Osteoblast (primary cell): ENCODE measurements around the gene CDKN2C. TPM values are rescaled to one million over a fixed set of nuclear protein-coding genes. Genes with fewer than 3 reads are reported as not detected.
A peak's percentile ranks its signal among the peaks of the same experiment; 100 is the strongest.

ENCODE experiments used
- DNase-seq: peaks from one replicate; pipeline ENCODE4 v3.0.0; 2011; ENCODE audit warnings: low spot score, mixed read lengths; ENCODE audit not compliant: insufficient read length; ENCODE audit errors: missing footprints
- H2AFZ ChIP-seq: 2 replicates; pipeline ENCODE4 v1.6.0; 2011; ENCODE audit warnings: mild to moderate bottlenecking, low read length
- H3K27ac ChIP-seq: 2 replicates; pipeline ENCODE4 v1.5.1; 2011; ENCODE audit warnings: mild to moderate bottlenecking, low read depth, low read length, moderate library complexity
- H3K27me3 ChIP-seq: 2 replicates; pipeline ENCODE4 v1.6.0; 2012; ENCODE audit warnings: mild to moderate bottlenecking, control low read depth, inconsistent platforms, low read length, moderate library complexity; ENCODE audit not compliant: insufficient read depth
- H3K36me3 ChIP-seq: 2 replicates; pipeline ENCODE4 v1.5.1; 2011; ENCODE audit warnings: mild to moderate bottlenecking, low read length, control low read depth, moderate library complexity; ENCODE audit not compliant: insufficient read depth
- H3K4me1 ChIP-seq: 2 replicates; pipeline ENCODE4 v1.5.1; 2011; ENCODE audit warnings: mild to moderate bottlenecking, low read length, control low read depth, moderate library complexity; ENCODE audit not compliant: insufficient read depth
- H3K4me2 ChIP-seq: 2 replicates; pipeline ENCODE4 v1.6.0; 2011; ENCODE audit warnings: mild to moderate bottlenecking, low read length; ENCODE audit not compliant: insufficient read depth
- H3K4me3 ChIP-seq: fragments of 200-600 bp; sonication (generic); 3 replicates; pipeline ENCODE4 v1.5.1; 2012; ENCODE audit warnings: mild to moderate bottlenecking, low read length, inconsistent platforms; ENCODE audit not compliant: insufficient read depth
- H3K79me2 ChIP-seq: 2 replicates; pipeline ENCODE4 v1.6.0; 2012; ENCODE audit warnings: mild to moderate bottlenecking, low read length, control low read depth, inconsistent platforms; ENCODE audit not compliant: insufficient read depth
- H3K9me3 ChIP-seq: 2 replicates; pipeline ENCODE4 v1.5.1; 2011; ENCODE audit warnings: low read depth, low read length, control low read depth
- H4K20me1 ChIP-seq: 2 replicates; pipeline ENCODE4 v1.6.0; 2012; ENCODE audit warnings: mild to moderate bottlenecking, low read length, control low read depth; ENCODE audit not compliant: insufficient read depth
- total RNA-seq: library from RNA; depleted of rRNA; stranded (reverse); fragments of >200 nt; gene quantifications from 2 replicates; pipeline ENCODE4 v1.2.3, GENCODE V29; 2012
- TF ChIP-seq, protein P1 (sequence below): IDR thresholded peaks from 2 replicates; pipeline ENCODE4 v1.5.1; 2011; ENCODE audit warnings: mild to moderate bottlenecking, low read depth, low read length, moderate library complexity; ENCODE audit errors: extremely low read depth

CDKN2C gene
- total RNA-seq, 1 donor = 34.4 TPM

DNA sequence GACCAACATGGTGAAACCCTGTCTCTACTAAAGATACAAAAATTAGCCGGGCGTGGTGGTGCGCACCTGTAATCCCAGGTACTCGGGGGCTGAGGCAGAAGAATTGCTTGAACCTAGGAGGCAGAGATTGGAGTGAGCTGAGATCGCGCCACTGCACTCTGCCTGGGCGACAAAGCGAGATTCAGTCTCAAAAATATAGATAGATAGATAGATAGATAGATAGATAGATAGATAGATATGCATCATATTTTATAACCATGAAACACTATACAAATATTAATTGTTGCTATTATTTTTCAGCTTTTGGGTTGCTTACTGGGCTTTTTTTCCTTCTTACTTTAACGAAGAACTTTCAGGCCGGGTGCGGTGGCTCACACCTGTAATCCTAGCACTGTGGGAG is 5.2 kb upstream of the CDKN2C start:
- Histone ChIP-seq H3K9me3 (no peaks in the 10 kb centered on the region), H3K4me2 (no peak overlapping the region), H4K20me1 (no peaks in the 10 kb centered on the region), H3K79me2 (peaks cover 18% of the 10 kb centered on the region), H3K27me3 (no peaks in the 10 kb centered on the region), H3K27ac (no peak overlapping the region), H3K4me3 (no peak overlapping the region), H3K36me3 (no peaks in the 10 kb centered on the region), H3K4me1 (no peaks in the 10 kb centered on the region), H2AFZ (no peak overlapping the region)
- DNase-seq = no peak
- TF ChIP-seq, protein P1, sequence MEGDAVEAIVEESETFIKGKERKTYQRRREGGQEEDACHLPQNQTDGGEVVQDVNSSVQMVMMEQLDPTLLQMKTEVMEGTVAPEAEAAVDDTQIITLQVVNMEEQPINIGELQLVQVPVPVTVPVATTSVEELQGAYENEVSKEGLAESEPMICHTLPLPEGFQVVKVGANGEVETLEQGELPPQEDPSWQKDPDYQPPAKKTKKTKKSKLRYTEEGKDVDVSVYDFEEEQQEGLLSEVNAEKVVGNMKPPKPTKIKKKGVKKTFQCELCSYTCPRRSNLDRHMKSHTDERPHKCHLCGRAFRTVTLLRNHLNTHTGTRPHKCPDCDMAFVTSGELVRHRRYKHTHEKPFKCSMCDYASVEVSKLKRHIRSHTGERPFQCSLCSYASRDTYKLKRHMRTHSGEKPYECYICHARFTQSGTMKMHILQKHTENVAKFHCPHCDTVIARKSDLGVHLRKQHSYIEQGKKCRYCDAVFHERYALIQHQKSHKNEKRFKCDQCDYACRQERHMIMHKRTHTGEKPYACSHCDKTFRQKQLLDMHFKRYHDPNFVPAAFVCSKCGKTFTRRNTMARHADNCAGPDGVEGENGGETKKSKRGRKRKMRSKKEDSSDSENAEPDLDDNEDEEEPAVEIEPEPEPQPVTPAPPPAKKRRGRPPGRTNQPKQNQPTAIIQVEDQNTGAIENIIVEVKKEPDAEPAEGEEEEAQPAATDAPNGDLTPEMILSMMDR = no peak

- Histone ChIP-seq H3K36me3 (no peaks in the 10 kb centered on the region), H3K27ac (peak overlapping the region; percentile 98), H4K20me1 (no peaks in the 10 kb centered on the region), H2AFZ (peak overlapping the region; percentile 94), H3K9me3 (no peaks in the 10 kb centered on the region), H3K4me3 (peak overlapping the region; percentile 97), H3K79me2 (peaks cover 33% of the 10 kb centered on the region), H3K4me2 (peak overlapping the region; percentile 99), H3K4me1 (no peaks in the 10 kb centered on the region), H3K27me3 (no peaks in the 10 kb centered on the region)
- TF ChIP-seq, protein P1 = no peak
- DNase-seq = no peak
Measured at GRCh38 chr1:50966991-50967390, 3.1 kb upstream of the CDKN2C start.

DNA sequence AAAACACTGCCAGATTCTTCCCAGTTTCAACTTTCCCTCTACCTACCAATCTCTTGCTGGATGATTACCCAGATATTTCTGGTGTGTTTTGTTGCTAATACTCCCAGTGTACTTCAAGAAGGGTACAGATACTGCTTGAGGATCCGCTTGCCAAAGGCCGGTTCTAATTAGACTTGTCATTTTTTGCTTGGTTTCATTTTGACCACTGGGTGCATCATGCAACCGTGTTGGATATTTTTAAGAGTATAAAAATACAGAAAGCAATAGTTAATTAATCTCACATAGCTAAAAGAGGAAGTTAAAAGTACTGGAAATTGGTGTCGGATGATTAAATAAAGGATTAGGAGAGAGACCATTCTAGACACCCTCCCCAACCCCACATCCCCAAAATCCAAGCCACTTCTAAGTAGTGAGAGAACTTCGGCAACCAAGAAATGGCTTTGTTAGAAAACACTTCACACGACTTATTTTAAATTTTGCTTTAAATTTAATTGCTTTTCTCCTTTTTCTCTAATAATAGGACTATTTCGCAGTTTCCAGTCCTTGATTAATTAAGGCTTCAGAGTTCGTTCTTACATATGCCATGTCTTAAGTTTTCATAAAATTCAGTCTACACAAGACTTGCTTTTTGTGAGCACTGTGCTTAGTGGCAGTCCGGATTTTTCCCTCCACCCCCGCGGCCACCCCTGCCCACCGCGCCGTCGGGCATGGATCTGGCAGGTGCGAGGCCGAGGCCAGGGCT is 2.5 kb upstream of the CDKN2C start:
- H2AFZ ChIP-seq = peak overlapping the region; percentile 94
- H4K20me1 ChIP-seq = no peaks in the 10 kb centered on the region
- H3K9me3 ChIP-seq = no peaks in the 10 kb centered on the region
- peaks cover under 1% of the 10 kb centered on the region for H3K4me1 ChIP-seq
- H3K4me3 ChIP-seq = peak overlapping the region; percentile 97
- no peak for DNase-seq
- peak overlapping the region; percentile 98 for H3K27ac ChIP-seq
- H3K36me3 ChIP-seq = no peaks in the 10 kb centered on the region
- peak overlapping the region; percentile 99 for H3K4me2 ChIP-seq
- TF ChIP-seq, protein P1 = no peak
- H3K79me2 ChIP-seq = peaks cover 39% of the 10 kb centered on the region
- H3K27me3 ChIP-seq = no peaks in the 10 kb centered on the region

DNA sequence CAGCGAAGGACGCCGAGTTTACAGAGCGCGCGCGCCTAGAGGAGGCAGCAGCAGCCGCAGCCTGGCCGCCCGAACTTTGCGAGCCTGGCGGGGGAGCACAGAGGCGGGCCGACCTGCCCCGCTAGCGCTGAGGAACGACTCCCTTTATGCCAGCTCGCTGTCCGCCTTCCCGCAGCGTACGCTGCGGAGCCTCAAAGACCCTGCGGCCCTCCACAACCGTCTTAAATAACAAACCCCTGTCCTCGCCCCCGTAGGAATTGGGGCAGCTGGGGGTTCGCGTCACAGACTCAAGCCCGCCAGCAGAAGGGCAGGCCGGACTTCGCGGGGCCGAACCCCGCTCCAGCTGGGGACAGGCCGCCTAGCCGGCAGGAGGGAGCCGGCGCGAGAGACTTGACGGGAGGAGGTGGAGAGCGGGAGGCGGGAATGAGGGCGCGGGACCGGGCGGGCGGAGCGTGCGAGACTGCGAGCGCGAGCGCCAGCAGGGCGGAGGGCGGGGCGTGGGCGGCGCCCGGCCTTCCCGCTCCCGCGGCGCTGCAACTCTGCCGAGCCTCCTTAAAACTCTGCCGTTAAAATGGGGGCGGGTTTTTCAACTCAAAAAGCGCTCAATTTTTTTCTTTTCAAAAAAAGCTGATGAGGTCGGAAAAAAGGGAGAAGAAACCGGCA is 1.8 kb upstream of the CDKN2C start:
- Histone ChIP-seq H2AFZ (peak overlapping the region; percentile 97), H3K79me2 (peaks cover 46% of the 10 kb centered on the region), H3K27ac (peak overlapping the region; percentile 98), H3K4me3 (peak overlapping the region; percentile 97), H3K27me3 (no peaks in the 10 kb centered on the region), H4K20me1 (no peaks in the 10 kb centered on the region), H3K4me1 (peaks cover 7% of the 10 kb centered on the region), H3K4me2 (peak overlapping the region; percentile 99), H3K36me3 (no peaks in the 10 kb centered on the region), H3K9me3 (no peaks in the 10 kb centered on the region)
- TF ChIP-seq, protein P1 = peak; percentile 18
- peak; percentile 97 for DNase-seq
